Pons (tissue), 1 donor: ENCODE measurements around the gene FOXI3.
"Not testable (repeated sequence)": the region's sequence is repeated elsewhere in the genome, so short reads cannot be mapped to it uniquely, and the experiment has no call there.

Experiments
- DNase-seq: peaks from one replicate; pipeline ENCODE4 v3.0.0-alpha.2; 2016; ENCODE audit warnings: low spot score

The FOXI3 gene

GRCh38 chr2:88442061-88442460 lies 10.4 kb downstream of the FOXI3 start:
- no peak for DNase-seq

- no peak for DNase-seq
Measured at GRCh38 chr2:88437010-88437409, 15.5 kb downstream of the FOXI3 start.

GRCh38 chr2:88429929-88430328 lies 22.6 kb downstream of the FOXI3 start:
- DNase-seq = no peak

GRCh38 chr2:88423733-88424132 lies 28.8 kb downstream of the FOXI3 start:
- DNase-seq = no peak

- not testable (repeated sequence) for DNase-seq
Measured at GRCh38 chr2:88419051-88419450, 33.4 kb downstream of the FOXI3 start.

GRCh38 chr2:88416016-88416663 lies 36.4 kb downstream of the FOXI3 start:
- no peak for DNase-seq

- not testable (repeated sequence) for DNase-seq
Measured at GRCh38 chr2:88408870-88409269, 43.6 kb downstream of the FOXI3 start.

GRCh38 chr2:88400037-88400767 lies 52.3 kb downstream of the FOXI3 start:
- no peak for DNase-seq

GRCh38 chr2:88398180-88398579 lies 54.3 kb downstream of the FOXI3 start:
- no peak for DNase-seq
